SH-SY5Y (cell line): Measurements from ENCODE around the gene SULT1C2.

ENCODE experiments used
- GATA2 ChIP-seq: IDR thresholded peaks from 2 replicates; pipeline ENCODE4 v1.6.1; 2011; ENCODE audit warnings: mild to moderate bottlenecking, low read depth, low read length
- GATA3 ChIP-seq: IDR thresholded peaks from 2 replicates; pipeline ENCODE4 v1.6.1; 2011; ENCODE audit warnings: low read depth, mild to moderate bottlenecking, low read length, moderate library complexity

DNA sequence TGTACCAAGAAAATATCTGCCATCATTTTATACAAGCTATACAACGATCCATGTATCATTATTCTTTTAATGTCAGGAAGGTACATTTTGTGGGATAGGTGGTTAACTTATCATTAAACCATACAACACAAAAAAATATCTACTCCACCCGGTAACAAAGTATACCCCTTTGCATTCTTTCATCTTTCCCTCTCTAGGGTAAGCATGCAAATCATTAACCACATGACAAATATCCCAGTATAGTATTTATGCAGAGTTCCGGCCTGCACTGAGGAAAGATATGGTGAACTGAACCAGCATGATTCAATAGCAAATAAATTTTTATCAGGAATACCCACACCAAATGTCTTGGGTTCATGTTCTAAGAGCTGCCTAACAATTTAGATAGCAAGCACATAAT, 22.5 kb upstream of the SULT1C2 start:
- no peak for TF ChIP-seq GATA2
- TF ChIP-seq GATA3, result no peak
